Spleen (tissue), 11 donors: Measurements from ENCODE around the gene SNRNP27. TPM values are rescaled to one million over a fixed set of nuclear protein-coding genes. Genes with fewer than 3 reads are reported as not detected.

ENCODE experiments used
- DNase-seq: peaks from one replicate; pipeline ENCODE4 v3.0.0-alpha.2; 2020
- H3K27ac ChIP-seq, 8 donors: fragments of 200-600 bp; sonication (generic) in 7 of 8; 1 replicate in 4 of 8; 2 replicates in 4 of 8; pipeline versions ENCODE4 v1.5.0 to v1.8.0; 2016 to 2021; ENCODE audit warnings: inconsistent platforms in 4 of 8, mild to moderate bottlenecking in 4 of 8, moderate library complexity in 1 of 8
- H3K27me3 ChIP-seq, 7 donors: fragments of 200-600 bp; sonication (generic) in 6 of 7; replicated peaks in 1 of 7; 1 replicate in 4 of 7; 2 replicates in 3 of 7; pipeline versions ENCODE4 v1.5.0 to v1.8.0; 2016 to 2021; ENCODE audit warnings: inconsistent platforms in 3 of 7, mild to moderate bottlenecking in 1 of 7
- H3K36me3 ChIP-seq, 6 donors: fragments of 200-600 bp; sonication (generic) in 5 of 6; 1 replicate in 4 of 6; 2 replicates in 2 of 6; pipeline versions ENCODE4 v1.5.0 to v1.8.0; 2016 to 2021; ENCODE audit warnings: inconsistent platforms in 2 of 6
- H3K4me1 ChIP-seq, 6 donors: fragments of 200-600 bp; sonication (generic) in 5 of 6; 1 replicate in 3 of 6; 2 replicates in 3 of 6; pipeline versions ENCODE4 v1.5.0 to v1.8.0; 2016 to 2021; ENCODE audit warnings: inconsistent platforms in 3 of 6
- H3K4me3 ChIP-seq, 8 donors: fragments of 200-600 bp; sonication (generic) in 7 of 8; 1 replicate in 4 of 8; 2 replicates in 4 of 8; pipeline versions ENCODE4 v1.5.0 to v1.8.0; 2016 to 2021; ENCODE audit warnings: inconsistent platforms in 4 of 8, mild to moderate bottlenecking in 4 of 8, moderate library complexity in 2 of 8
- H3K9me3 ChIP-seq, 8 donors: fragments of 200-600 bp; sonication (generic) in 7 of 8; 1 replicate in 4 of 8; 2 replicates in 4 of 8; pipeline versions ENCODE4 v1.5.0 to v1.8.0; 2016 to 2021; ENCODE audit warnings: inconsistent platforms in 4 of 8
- POLR2A ChIP-seq, 3 donors: fragments of 450-650 bp; IDR thresholded peaks; one replicate each; pipeline ENCODE4 v1.5.1; 2017; ENCODE audit warnings: antibody characterized with exemption in 3 of 3, mild to moderate bottlenecking in 1 of 3
- POLR2AphosphoS5 ChIP-seq, 3 donors: sonication (generic); formaldehyde crosslinking; IDR thresholded peaks; one replicate each; pipeline ENCODE4 v1.5.1; 2017; ENCODE audit warnings: antibody characterized with exemption in 3 of 3
- WGBS, 5 donors: extraction: QIAGEN DNeasy Blood & Tissue Kit in 3 of 5; methylation state at CpG; one replicate each; pipeline versions ENCODE4 v1.1.5 to v1.1.7; 2013 to 2018; 5-methylcytosine and 5-hydroxymethylcytosine counted together
- intact Hi-C: fragments of 100-400 bp; cut with DNase I; formaldehyde crosslinking; loops from one replicate; pipeline ENCODE4 v1.15.0; 2023; ENCODE audit warnings: low total_unique reads
- polyA plus RNA-seq, 3 donors: library from polyadenylated mRNA; stranded (reverse); fragments of 200-250 nt; gene quantifications; one replicate each; pipeline ENCODE4 v1.2.1, GENCODE V29; 2013
- total RNA-seq, 7 donors: library from RNA; depleted of rRNA in 3 of 7; stranded (reverse); fragments of >200 nt in 3 of 7; fragmentation: NEBNext Ultra II Directional in 4 of 7; extraction: Animal tissue kit (Norgen Biotek cat#: 25700) in 4 of 7; gene quantifications; one replicate each; pipeline versions ENCODE4 v1.1.0 to v1.2.1, GENCODE V29; 2016 to 2021
- TF ChIP-seq, protein P1 (sequence below), 11 experiments: fragments of 200-600 bp in 7 of 11; fragments of 450-650 bp in 4 of 11; sonication (generic) in 4 of 11; IDR thresholded peaks in 8 of 11; conservative IDR thresholded peaks in 3 of 11; 1 replicate in 7 of 11; 2 replicates in 4 of 11; pipeline versions ENCODE4 v1.4.0 to v1.8.0; 2016 to 2021; ENCODE audit warnings: antibody characterized with exemption in 11 of 11, inconsistent platforms in 4 of 11, mild to moderate bottlenecking in 1 of 11
- donor health status: healthy with polysubstance abuse.
- donor health status: DM: no; HTN: no; CAD: no; lungs with moderate emphysema.
- donor health status: DM: no; HTN: no; CAD: no.
- donor health status: Bipolar disorder and iron deficiency.
- donor health status: healthy.
- donor health status: DM: no; HTN: no; CAD: no.
- donor health status: DM: yes; HTN: yes; CAD: no.

The SNRNP27 gene
- total and polyA plus RNA-seq, 10 donors: 28.0 to 62.9 (median 40.7) TPM

- no peak for TF ChIP-seq POLR2AphosphoS5 (IDR thresholded peaks at IDR 0.05)
- TF ChIP-seq, protein P1, sequence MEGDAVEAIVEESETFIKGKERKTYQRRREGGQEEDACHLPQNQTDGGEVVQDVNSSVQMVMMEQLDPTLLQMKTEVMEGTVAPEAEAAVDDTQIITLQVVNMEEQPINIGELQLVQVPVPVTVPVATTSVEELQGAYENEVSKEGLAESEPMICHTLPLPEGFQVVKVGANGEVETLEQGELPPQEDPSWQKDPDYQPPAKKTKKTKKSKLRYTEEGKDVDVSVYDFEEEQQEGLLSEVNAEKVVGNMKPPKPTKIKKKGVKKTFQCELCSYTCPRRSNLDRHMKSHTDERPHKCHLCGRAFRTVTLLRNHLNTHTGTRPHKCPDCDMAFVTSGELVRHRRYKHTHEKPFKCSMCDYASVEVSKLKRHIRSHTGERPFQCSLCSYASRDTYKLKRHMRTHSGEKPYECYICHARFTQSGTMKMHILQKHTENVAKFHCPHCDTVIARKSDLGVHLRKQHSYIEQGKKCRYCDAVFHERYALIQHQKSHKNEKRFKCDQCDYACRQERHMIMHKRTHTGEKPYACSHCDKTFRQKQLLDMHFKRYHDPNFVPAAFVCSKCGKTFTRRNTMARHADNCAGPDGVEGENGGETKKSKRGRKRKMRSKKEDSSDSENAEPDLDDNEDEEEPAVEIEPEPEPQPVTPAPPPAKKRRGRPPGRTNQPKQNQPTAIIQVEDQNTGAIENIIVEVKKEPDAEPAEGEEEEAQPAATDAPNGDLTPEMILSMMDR (IDR thresholded peaks at IDR 0.05 in 8 of 11, conservative IDR thresholded peaks at IDR 0.05 in 3 of 11): no peak
- TF ChIP-seq POLR2A (IDR thresholded peaks at IDR 0.05): no peak
- no peaks in the 10 kb centered on the region for H3K27me3 ChIP-seq
- H3K36me3 ChIP-seq: peaks cover 0 to 75% (median 15%) of the 10 kb centered on the region in 6 donors
- no peak for DNase-seq
- H3K27ac ChIP-seq: no peak overlapping the region
- no peaks in the 10 kb centered on the region for H3K4me1 ChIP-seq
- 94 to 99% (median 97%) methylated on average over 2 of the region's 2 CpGs for WGBS, 5 donors
- no peak overlapping the region for H3K4me3 ChIP-seq
- no peaks in the 10 kb centered on the region for H3K9me3 ChIP-seq
- intact Hi-C loops: no loop called here
These were observed 35.5 kb upstream of the SNRNP27 start for GRCh38 chr2:69858261-69858660.

- H3K27me3 ChIP-seq: no peaks in the 10 kb centered on the region
- 94 to 100% (median 97%) methylated on average over 1 of the region's 1 CpG for WGBS, 5 donors
- DNase-seq: no peak
- H3K36me3 ChIP-seq: peaks cover 2 to 84% (median 47%) of the 10 kb centered on the region in 6 donors
- H3K4me1 ChIP-seq: no peaks in the 10 kb centered on the region
- intact Hi-C loops: no loop called here
- TF ChIP-seq POLR2A (IDR thresholded peaks at IDR 0.05): no peak
- no peak for TF ChIP-seq POLR2AphosphoS5 (IDR thresholded peaks at IDR 0.05)
- TF ChIP-seq, protein P1 (IDR thresholded peaks at IDR 0.05 in 8 of 11, conservative IDR thresholded peaks at IDR 0.05 in 3 of 11): no peak
- no peak overlapping the region for H3K4me3 ChIP-seq
- H3K27ac ChIP-seq: no peak overlapping the region
- no peaks in the 10 kb centered on the region for H3K9me3 ChIP-seq
These were observed 30.5 kb upstream of the SNRNP27 start for GRCh38 chr2:69863298-69863697.

DNA sequence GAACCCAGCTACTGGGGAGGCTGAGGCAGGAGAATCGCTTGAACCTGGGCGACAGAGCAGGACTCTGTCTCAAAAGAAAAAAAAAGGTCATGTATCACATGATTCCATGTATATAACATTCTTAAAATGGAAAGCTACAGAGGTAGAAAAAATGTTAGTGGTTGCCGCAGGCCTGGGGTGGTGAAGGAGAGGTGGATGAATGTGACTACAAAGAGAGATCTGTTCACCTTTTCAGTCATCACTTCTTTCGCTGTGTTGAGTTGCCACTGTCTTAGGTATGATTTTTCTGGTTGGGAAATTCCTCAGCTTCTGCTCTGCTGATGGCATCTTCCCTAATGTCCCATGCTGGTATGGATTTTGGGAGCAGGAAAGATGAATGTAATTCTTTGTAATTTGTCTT is 5.3 kb upstream of the SNRNP27 start:
- H3K27ac ChIP-seq: no peak overlapping the region
- DNase-seq: no peak
- no peaks in the 10 kb centered on the region for H3K36me3 ChIP-seq
- no peaks in the 10 kb centered on the region for H3K27me3 ChIP-seq
- intact Hi-C loops: no loop called here
- no peak overlapping the region for H3K4me3 ChIP-seq
- peaks cover 0 to 6% (median 4%) of the 10 kb centered on the region in 6 donors for H3K4me1 ChIP-seq
- TF ChIP-seq, protein P1 (IDR thresholded peaks at IDR 0.05 in 8 of 11, conservative IDR thresholded peaks at IDR 0.05 in 3 of 11): no peak
- TF ChIP-seq POLR2AphosphoS5 (IDR thresholded peaks at IDR 0.05): no peak
- TF ChIP-seq POLR2A (IDR thresholded peaks at IDR 0.05): no peak
- H3K9me3 ChIP-seq: peaks cover 0 to 9% (median 4%) of the 10 kb centered on the region in 8 donors
- 94 to 99% (median 97%) methylated on average over 4 of the region's 4 CpGs for WGBS, 5 donors

DNA sequence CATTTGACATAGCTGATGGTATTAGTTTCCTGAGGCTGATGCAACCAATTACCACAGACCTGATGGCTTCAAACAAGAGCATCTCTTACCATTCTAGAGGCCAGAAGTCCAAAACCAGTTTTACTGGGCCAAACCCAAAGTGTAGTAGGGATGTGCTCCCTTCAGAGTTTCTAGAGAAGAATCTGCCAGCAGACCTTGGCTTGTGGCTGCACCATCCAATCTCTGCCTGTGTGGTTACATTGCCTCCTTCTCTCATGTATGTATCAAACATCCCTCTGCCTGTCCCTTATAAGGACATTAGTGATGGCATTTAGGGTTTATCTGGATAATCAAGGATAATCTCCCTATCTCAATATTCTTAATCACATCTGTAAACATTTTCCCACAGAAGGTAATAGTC is 4.5 kb upstream of the SNRNP27 start:
- no peak for DNase-seq
- intact Hi-C loops: no loop called here
- Histone ChIP-seq H3K4me1 (peaks cover 0 to 8% (median 7%) of the 10 kb centered on the region in 6 donors), H3K9me3 (peaks cover 0 to 9% (median 4%) of the 10 kb centered on the region in 8 donors), H3K4me3 (no peak overlapping the region), H3K36me3 (no peaks in the 10 kb centered on the region), H3K27ac (no peak overlapping the region), H3K27me3 (no peaks in the 10 kb centered on the region)
- TF ChIP-seq, protein P1 (IDR thresholded peaks at IDR 0.05 in 8 of 11, conservative IDR thresholded peaks at IDR 0.05 in 3 of 11): no peak
- no peak for TF ChIP-seq POLR2A (IDR thresholded peaks at IDR 0.05)
- TF ChIP-seq POLR2AphosphoS5 (IDR thresholded peaks at IDR 0.05): no peak
